Loucy (cell line): ENCODE data around the gene SERPINB7.

ENCODE experiments used
- H2AFZ ChIP-seq: fragments of 200-600 bp; sonication (generic); 2 replicates; pipeline ENCODE4 v1.6.0; 2016; ENCODE audit warnings: antibody characterized with exemption, mild to moderate bottlenecking, low read length, moderate library complexity
- H3F3A ChIP-seq: fragments of 200-600 bp; 2 replicates; pipeline ENCODE4 v1.6.0; 2016; ENCODE audit warnings: antibody characterized with exemption, low read depth, mild to moderate bottlenecking
- H3K27me3 ChIP-seq: fragments of 200-600 bp; sonication (generic); 2 replicates; pipeline ENCODE4 v1.6.1; 2014; ENCODE audit warnings: low read length, mild to moderate bottlenecking; ENCODE audit not compliant: insufficient read depth, poor library complexity, severe bottlenecking
- H3K36me3 ChIP-seq: fragments of 200-600 bp; sonication (generic); 2 replicates; pipeline ENCODE4 v1.6.1; 2016; ENCODE audit warnings: low read length; ENCODE audit not compliant: insufficient read depth
- H3K4me1 ChIP-seq: fragments of 200-600 bp; sonication (generic); 2 replicates; pipeline ENCODE4 v1.5.1; 2014; ENCODE audit warnings: low read length, mild to moderate bottlenecking; ENCODE audit not compliant: insufficient read depth, poor library complexity, severe bottlenecking
- H3K4me2 ChIP-seq: fragments of 200-600 bp; sonication (generic); 2 replicates; pipeline ENCODE4 v1.6.0; 2014; ENCODE audit warnings: antibody characterized with exemption, low read length, low read depth, mild to moderate bottlenecking; ENCODE audit not compliant: poor library complexity, severe bottlenecking
- H3K4me3 ChIP-seq: fragments of 200-600 bp; sonication (generic); 2 replicates; pipeline ENCODE4 v1.5.1; 2014; ENCODE audit warnings: low read length, mild to moderate bottlenecking, mixed read lengths; ENCODE audit not compliant: poor library complexity, severe bottlenecking
- H3K79me2 ChIP-seq: fragments of 200-600 bp; sonication (generic); 2 replicates; pipeline ENCODE4 v1.6.1; 2014; ENCODE audit warnings: low read length; ENCODE audit not compliant: insufficient read depth
- H3K9ac ChIP-seq: fragments of 200-600 bp; sonication (generic); 2 replicates; pipeline ENCODE4 v1.6.0; 2014; ENCODE audit warnings: mild to moderate bottlenecking, low read depth, low read length, moderate library complexity; ENCODE audit not compliant: poor library complexity, severe bottlenecking
- H3K9me2 ChIP-seq: fragments of 200-600 bp; sonication (generic); replicated peaks from 2 replicates; pipeline ENCODE4 v1.6.1; 2016; ENCODE audit warnings: low read depth, low read length, mixed read lengths
- H3K9me3 ChIP-seq: fragments of 200-600 bp; sonication (generic); 2 replicates; pipeline ENCODE4 v1.6.1; 2014; ENCODE audit warnings: mild to moderate bottlenecking, antibody characterized with exemption, low read length, low read depth; ENCODE audit not compliant: insufficient read depth
- H4K20me1 ChIP-seq: fragments of 200-600 bp; sonication (generic); 2 replicates; pipeline ENCODE4 v1.6.0; 2014; ENCODE audit warnings: antibody characterized with exemption, low read length, mild to moderate bottlenecking; ENCODE audit not compliant: insufficient read depth, poor library complexity, severe bottlenecking
- CTCF ChIP-seq: fragments of 200-600 bp; sonication (generic); conservative IDR thresholded peaks from 2 replicates; pipeline ENCODE4 v1.5.1; 2014; ENCODE audit warnings: mild to moderate bottlenecking, antibody characterized with exemption, low read length
- EZH2phosphoT487 ChIP-seq: fragments of 200-600 bp; IDR thresholded peaks from 2 replicates; pipeline ENCODE4 v1.6.1; 2018; ENCODE audit warnings: antibody characterized with exemption, mild to moderate bottlenecking, moderate library complexity, borderline replicate concordance

SERPINB7 gene

GRCh38 chr18:63783394-63783793 lies 8.2 kb downstream of the SERPINB7 start:
- H2AFZ ChIP-seq = no peak overlapping the region
- no peaks in the 10 kb centered on the region for H3K79me2 ChIP-seq

GRCh38 chr18:63784787-63785452 lies 9.7 kb downstream of the SERPINB7 start:
- no peak overlapping the region for H3K9ac ChIP-seq

More at GRCh38 chr18:63783394-63783793, 8.2 kb downstream of the SERPINB7 start:
- Histone ChIP-seq H3K27me3 (no peaks in the 10 kb centered on the region), H3K9ac (no peak overlapping the region), H4K20me1 (no peaks in the 10 kb centered on the region), H3F3A (no peaks in the 10 kb centered on the region), H3K4me3 (no peak overlapping the region), H3K9me3 (no peaks in the 10 kb centered on the region), H3K4me1 (no peaks in the 10 kb centered on the region), H3K4me2 (no peak overlapping the region), H3K9me2 (no peaks in the 10 kb centered on the region), H3K36me3 (no peaks in the 10 kb centered on the region)
- peak; percentile 37; the same call in 1 of the 2 replicates for TF ChIP-seq CTCF
- no peak for TF ChIP-seq EZH2phosphoT487

GRCh38 chr18:63787673-63788072 lies 12.5 kb downstream of the SERPINB7 start:
- no peak for TF ChIP-seq EZH2phosphoT487
- no peak for TF ChIP-seq CTCF
- Histone ChIP-seq H3K4me3 (no peak overlapping the region), H3K4me1 (no peaks in the 10 kb centered on the region), H3K36me3 (no peaks in the 10 kb centered on the region), H3K27me3 (no peaks in the 10 kb centered on the region), H3K79me2 (no peaks in the 10 kb centered on the region), H4K20me1 (no peaks in the 10 kb centered on the region), H3K9me3 (no peaks in the 10 kb centered on the region), H3K9me2 (no peaks in the 10 kb centered on the region), H2AFZ (no peak overlapping the region), H3F3A (no peaks in the 10 kb centered on the region), H3K4me2 (no peak overlapping the region), H3K9ac (no peak overlapping the region)

More at GRCh38 chr18:63784787-63785452, 9.7 kb downstream of the SERPINB7 start:
- Histone ChIP-seq H3K4me2 (no peak overlapping the region), H3K27me3 (no peaks in the 10 kb centered on the region), H4K20me1 (no peaks in the 10 kb centered on the region), H3K9me3 (no peaks in the 10 kb centered on the region), H3K4me1 (no peaks in the 10 kb centered on the region), H3K9me2 (no peaks in the 10 kb centered on the region), H3K36me3 (no peaks in the 10 kb centered on the region), H3K79me2 (no peaks in the 10 kb centered on the region), H3F3A (no peaks in the 10 kb centered on the region), H3K4me3 (no peak overlapping the region), H2AFZ (no peak overlapping the region)
- no peak for TF ChIP-seq CTCF
